H9 (cell line): ENCODE data around the gene ARHGAP22. TPM values are rescaled to one million over a fixed set of nuclear protein-coding genes. Genes with fewer than 3 reads are reported as not detected.
A peak's percentile ranks its signal among the peaks of the same experiment; 100 is the strongest.

ENCODE experiments used
- DNase-seq: peaks from one replicate; pipeline ENCODE4 v3.0.0-alpha.2; 2017
- H2AFZ ChIP-seq: one replicate; pipeline ENCODE4 v1.6.1; 2013; ENCODE audit warnings: mild to moderate bottlenecking, low read length, control low read depth, moderate library complexity
- H2AK5ac ChIP-seq: 2 replicates; pipeline ENCODE4 v1.6.1; 2013; ENCODE audit warnings: low read length, control low read depth, mixed read lengths; ENCODE audit not compliant: insufficient read length
- H2BK120ac ChIP-seq: one replicate; pipeline ENCODE4 v1.6.1; 2013; ENCODE audit warnings: low read depth, mild to moderate bottlenecking, low read length, control low read depth, inconsistent platforms; ENCODE audit not compliant: poor library complexity, severe bottlenecking
- H2BK12ac ChIP-seq: 2 replicates; pipeline ENCODE4 v1.6.1; 2013; ENCODE audit warnings: low read length, control low read depth, mixed read lengths, low read depth; ENCODE audit not compliant: insufficient read length
- H2BK15ac ChIP-seq: 2 replicates; pipeline ENCODE4 v1.6.1; 2013; ENCODE audit warnings: low read depth, low read length, control low read depth
- H2BK20ac ChIP-seq: one replicate; pipeline ENCODE4 v1.6.1; 2013; ENCODE audit warnings: low read depth, mild to moderate bottlenecking, low read length, control low read depth, inconsistent platforms; ENCODE audit not compliant: poor library complexity, severe bottlenecking
- H2BK5ac ChIP-seq: 2 replicates; pipeline ENCODE4 v1.6.1; 2013; ENCODE audit warnings: low read length, control low read depth, mixed read lengths; ENCODE audit not compliant: insufficient read length
- H3K14ac ChIP-seq: 2 replicates; pipeline ENCODE4 v1.6.1; 2013; ENCODE audit warnings: low read length, control low read depth; ENCODE audit not compliant: insufficient read depth
- H3K18ac ChIP-seq: 2 replicates; pipeline ENCODE4 v1.6.1; 2013; ENCODE audit warnings: low read depth, mild to moderate bottlenecking, mixed read lengths, low read length, control low read depth; ENCODE audit not compliant: insufficient read length
- H3K23ac ChIP-seq: 2 replicates; pipeline ENCODE4 v1.6.1; 2013; ENCODE audit warnings: low read length, control low read depth, mixed read lengths, low read depth; ENCODE audit not compliant: insufficient read length
- H3K23me2 ChIP-seq: 2 replicates; pipeline ENCODE4 v1.6.1; 2013; ENCODE audit warnings: low read depth, mild to moderate bottlenecking, mixed read lengths, low read length, control low read depth; ENCODE audit not compliant: insufficient read length, poor library complexity, severe bottlenecking
- H3K27ac ChIP-seq: 2 replicates; pipeline ENCODE4 v1.5.1; 2013; ENCODE audit warnings: low read length, control low read depth, mixed read lengths, low read depth; ENCODE audit not compliant: insufficient read length
- H3K27me3 ChIP-seq: 2 replicates; pipeline ENCODE4 v1.6.1; 2013; ENCODE audit warnings: low read length, control low read depth, inconsistent platforms; ENCODE audit not compliant: insufficient read depth
- H3K4ac ChIP-seq: 2 replicates; pipeline ENCODE4 v1.6.1; 2013; ENCODE audit warnings: low read depth, mild to moderate bottlenecking, control low read depth, inconsistent platforms, low read length, moderate library complexity
- H3K4me1 ChIP-seq: 2 replicates; pipeline ENCODE4 v1.6.1; 2013; ENCODE audit warnings: low read length, control low read depth, inconsistent platforms; ENCODE audit not compliant: insufficient read depth
- H3K4me2 ChIP-seq: 2 replicates; pipeline ENCODE4 v1.6.1; 2013; ENCODE audit warnings: low read length, control low read depth, mixed read lengths; ENCODE audit not compliant: insufficient read length, insufficient read depth
- H3K56ac ChIP-seq: 2 replicates; pipeline ENCODE4 v1.6.1; 2013; ENCODE audit warnings: low read depth, mild to moderate bottlenecking, mixed read lengths, low read length, control low read depth; ENCODE audit not compliant: insufficient read length
- H3K79me1 ChIP-seq: 2 replicates; pipeline ENCODE4 v1.6.1; 2013; ENCODE audit warnings: low read depth, mild to moderate bottlenecking, moderate library complexity, low read length, control low read depth, inconsistent platforms; ENCODE audit not compliant: insufficient read depth, poor library complexity, severe bottlenecking
- H3K79me2 ChIP-seq: 2 replicates; pipeline ENCODE4 v1.6.1; 2013; ENCODE audit warnings: low read length, control low read depth, inconsistent platforms; ENCODE audit not compliant: insufficient read depth
- H3K9ac ChIP-seq: 2 replicates; pipeline ENCODE4 v1.6.1; 2013; ENCODE audit warnings: low read length, control low read depth, mixed read lengths; ENCODE audit not compliant: insufficient read length; ENCODE audit errors: extremely low read depth
- H3K9me3 ChIP-seq: one replicate; pipeline ENCODE4 v1.6.1; 2013; ENCODE audit warnings: low read depth, low read length, inconsistent platforms; ENCODE audit not compliant: control insufficient read depth
- H3T11ph ChIP-seq: one replicate; pipeline ENCODE4 v1.6.1; 2013; ENCODE audit warnings: mild to moderate bottlenecking, low read length, control low read depth, inconsistent platforms
- H4K20me1 ChIP-seq: one replicate; pipeline ENCODE4 v1.6.1; 2013; ENCODE audit not compliant: control insufficient read depth, insufficient read length, insufficient read depth
- H4K5ac ChIP-seq: 2 replicates; pipeline ENCODE4 v1.6.1; 2013; ENCODE audit warnings: low read depth, mild to moderate bottlenecking, mixed read lengths, low read length, control low read depth; ENCODE audit not compliant: insufficient read length
- H4K8ac ChIP-seq: replicated peaks from 2 replicates; pipeline ENCODE4 v1.6.1; 2013; ENCODE audit warnings: low read length, control low read depth, mixed read lengths, low read depth; ENCODE audit not compliant: insufficient read length
- H4K91ac ChIP-seq: 2 replicates; pipeline ENCODE4 v1.6.1; 2013; ENCODE audit warnings: low read depth, mild to moderate bottlenecking, moderate library complexity, mixed read lengths, low read length, control low read depth; ENCODE audit not compliant: insufficient read length
- H3K27ac Mint-ChIP-seq, 3 experiments: 2 replicates in 2 of 3; 3 replicates in 1 of 3; pipeline ENCODE4 v1.8.0; 2020 to 2021; ENCODE audit warnings: mixed read lengths in 3 of 3, mild to moderate bottlenecking in 1 of 3, moderate library complexity in 1 of 3
- H3K27me3 Mint-ChIP-seq: 2 replicates; pipeline ENCODE4 v1.8.0; 2021; ENCODE audit warnings: low read depth, mild to moderate bottlenecking, moderate library complexity, mixed read lengths
- H3K36me3 Mint-ChIP-seq, 3 experiments: 2 replicates in 2 of 3; 3 replicates in 1 of 3; pipeline ENCODE4 v1.8.0; 2020 to 2021; ENCODE audit warnings: low read depth in 3 of 3, mixed read lengths in 3 of 3; ENCODE audit not compliant: insufficient read depth in 1 of 3
- H3K4me1 Mint-ChIP-seq, 2 experiments: 2 replicates each; pipeline ENCODE4 v1.8.0; 2020; ENCODE audit warnings: mixed read lengths in 2 of 2
- H3K4me3 Mint-ChIP-seq, 2 experiments: 2 replicates in 1 of 2; 3 replicates in 1 of 2; pipeline ENCODE4 v1.8.0; 2020 to 2021; ENCODE audit warnings: mild to moderate bottlenecking in 2 of 2, mixed read lengths in 2 of 2, moderate library complexity in 1 of 2
- H3K9me3 Mint-ChIP-seq, 2 experiments: 2 replicates in 1 of 2; 3 replicates in 1 of 2; pipeline ENCODE4 v1.8.0; 2020; ENCODE audit warnings: mild to moderate bottlenecking in 2 of 2, mixed read lengths in 2 of 2, moderate library complexity in 1 of 2
- WGBS: extraction: QIAGEN DNeasy Blood & Tissue Kit; methylation state at CpG from one replicate; pipeline ENCODE4 v1.1.7; 2013; ENCODE audit warnings: missing lambda C conversion rate, low lambda C conversion rate, mixed read lengths; ENCODE audit not compliant: insufficient read length; ENCODE audit errors: extremely low coverage; 5-methylcytosine and 5-hydroxymethylcytosine counted together
- total RNA-seq: library from RNA; stranded (reverse); gene quantifications from 2 replicates; pipeline ENCODE4 v1.2.1, GENCODE V29; 2021
- TF ChIP-seq, protein P1 (sequence below): fragments of 200-600 bp; sonication (generic); conservative IDR thresholded peaks from 3 replicates; pipeline ENCODE4 v1.8.0; 2021; ENCODE audit warnings: antibody characterized with exemption, mild to moderate bottlenecking

The ARHGAP22 gene
- total RNA-seq, 1 experiment from 2014 or later = 7.4 TPM

- H2BK5ac ChIP-seq = no peak overlapping the region
- TF ChIP-seq, protein P1, sequence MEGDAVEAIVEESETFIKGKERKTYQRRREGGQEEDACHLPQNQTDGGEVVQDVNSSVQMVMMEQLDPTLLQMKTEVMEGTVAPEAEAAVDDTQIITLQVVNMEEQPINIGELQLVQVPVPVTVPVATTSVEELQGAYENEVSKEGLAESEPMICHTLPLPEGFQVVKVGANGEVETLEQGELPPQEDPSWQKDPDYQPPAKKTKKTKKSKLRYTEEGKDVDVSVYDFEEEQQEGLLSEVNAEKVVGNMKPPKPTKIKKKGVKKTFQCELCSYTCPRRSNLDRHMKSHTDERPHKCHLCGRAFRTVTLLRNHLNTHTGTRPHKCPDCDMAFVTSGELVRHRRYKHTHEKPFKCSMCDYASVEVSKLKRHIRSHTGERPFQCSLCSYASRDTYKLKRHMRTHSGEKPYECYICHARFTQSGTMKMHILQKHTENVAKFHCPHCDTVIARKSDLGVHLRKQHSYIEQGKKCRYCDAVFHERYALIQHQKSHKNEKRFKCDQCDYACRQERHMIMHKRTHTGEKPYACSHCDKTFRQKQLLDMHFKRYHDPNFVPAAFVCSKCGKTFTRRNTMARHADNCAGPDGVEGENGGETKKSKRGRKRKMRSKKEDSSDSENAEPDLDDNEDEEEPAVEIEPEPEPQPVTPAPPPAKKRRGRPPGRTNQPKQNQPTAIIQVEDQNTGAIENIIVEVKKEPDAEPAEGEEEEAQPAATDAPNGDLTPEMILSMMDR = peak; percentile 82
- no peak overlapping the region for H3K23ac ChIP-seq
- Mint-ChIP-seq H3K27ac (no peak overlapping the region), H3K4me3 (0 out of 5 replicates have a peak overlapping the region, but pooled peaks of 1 of the 2 experiments have one; percentile 36), H3K4me1 (peaks cover 31 to 33% of the 10 kb centered on the region in 2 experiments), H3K27me3 (peaks cover 51% of the 10 kb centered on the region), H3K9me3 (peaks cover 0 to 3% of the 10 kb centered on the region in 2 experiments; a peak in 1 of 5 replicates), H3K36me3 (no peaks in the 10 kb centered on the region; a peak in 1 of 7 replicates)
- no peak overlapping the region for H2AK5ac ChIP-seq
- no CpG with 5 or more reads among the region's 3 CpGs for WGBS
- no peak overlapping the region for H2BK15ac ChIP-seq
- no peak overlapping the region for H4K8ac ChIP-seq
- no peaks in the 10 kb centered on the region for H4K20me1 ChIP-seq
- H3T11ph ChIP-seq = no peak overlapping the region
- H2BK120ac ChIP-seq = no peak overlapping the region
- no peaks in the 10 kb centered on the region for H3K79me1 ChIP-seq
- H3K23me2 ChIP-seq = peaks cover 5% of the 10 kb centered on the region
- H3K79me2 ChIP-seq = no peaks in the 10 kb centered on the region
- H3K9me3 ChIP-seq = no peaks in the 10 kb centered on the region
- H3K27me3 ChIP-seq = peaks cover 3% of the 10 kb centered on the region; the same call in 1 of the 2 replicates
- H3K14ac ChIP-seq = no peak overlapping the region
- H3K27ac ChIP-seq = no peak overlapping the region
- DNase-seq = peak; percentile 82
- no peak overlapping the region for H2BK12ac ChIP-seq
- H4K91ac ChIP-seq = no peak overlapping the region
- 0 out of 2 replicates have a peak, but pooled peaks cover 4% of the 10 kb centered on the region for H3K4me1 ChIP-seq
- no peak overlapping the region for H3K4ac ChIP-seq
- no peak overlapping the region for H3K9ac ChIP-seq
- no peak overlapping the region for H2BK20ac ChIP-seq
- H2AFZ ChIP-seq = no peak overlapping the region
- no peak overlapping the region for H3K4me2 ChIP-seq
- no peak overlapping the region for H4K5ac ChIP-seq
- no peak overlapping the region for H3K56ac ChIP-seq
- H3K18ac ChIP-seq = no peak overlapping the region
Observed at GRCh38 chr10:48608279-48608681, 3.4 kb upstream of the ARHGAP22 start.
